Measurements from ENCODE around the gene C2CD2L. TPM values are rescaled to one million over a fixed set of nuclear protein-coding genes. Genes with fewer than 3 reads are reported as not detected.

Gene C2CD2L
- total RNA-seq, 1 experiment from 2014 or later: 9.3 TPM

DNA sequence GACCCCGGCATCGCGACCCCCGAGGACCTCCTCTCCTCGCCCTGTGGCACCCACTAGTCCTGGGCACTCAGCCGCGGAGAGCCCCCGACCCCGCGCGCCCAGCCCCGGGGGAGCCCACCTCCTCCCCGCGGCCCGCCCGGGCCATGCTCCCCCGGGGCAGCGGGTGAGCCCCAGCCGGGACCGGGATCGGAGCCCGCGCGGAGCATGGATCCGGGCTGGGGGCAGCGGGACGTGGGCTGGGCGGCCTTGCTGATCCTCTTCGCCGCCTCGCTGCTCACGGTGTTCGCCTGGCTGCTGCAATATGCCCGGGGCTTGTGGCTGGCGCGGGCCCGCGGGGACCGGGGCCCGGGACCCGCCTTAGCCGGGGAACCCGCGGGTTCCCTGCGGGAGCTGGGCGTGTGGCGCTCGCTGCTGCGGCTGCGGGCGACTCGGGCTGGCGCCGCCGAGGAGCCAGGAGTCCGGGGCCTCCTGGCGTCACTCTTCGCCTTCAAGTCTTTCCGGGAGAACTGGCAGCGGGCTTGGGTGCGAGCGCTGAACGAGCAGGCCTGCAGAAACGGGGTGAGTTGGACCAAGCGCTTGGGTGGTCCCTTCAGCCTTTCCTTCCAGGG lies 498 bp downstream of the C2CD2L start:
- peaks cover 16% of the 10 kb centered on the region for H3K79me2 ChIP-seq (ENCODE audit: low read depth)
- H3K9me2 ChIP-seq (ENCODE audit: insufficient read depth): no peaks in the 10 kb centered on the region
- TF ChIP-seq, protein P1, sequence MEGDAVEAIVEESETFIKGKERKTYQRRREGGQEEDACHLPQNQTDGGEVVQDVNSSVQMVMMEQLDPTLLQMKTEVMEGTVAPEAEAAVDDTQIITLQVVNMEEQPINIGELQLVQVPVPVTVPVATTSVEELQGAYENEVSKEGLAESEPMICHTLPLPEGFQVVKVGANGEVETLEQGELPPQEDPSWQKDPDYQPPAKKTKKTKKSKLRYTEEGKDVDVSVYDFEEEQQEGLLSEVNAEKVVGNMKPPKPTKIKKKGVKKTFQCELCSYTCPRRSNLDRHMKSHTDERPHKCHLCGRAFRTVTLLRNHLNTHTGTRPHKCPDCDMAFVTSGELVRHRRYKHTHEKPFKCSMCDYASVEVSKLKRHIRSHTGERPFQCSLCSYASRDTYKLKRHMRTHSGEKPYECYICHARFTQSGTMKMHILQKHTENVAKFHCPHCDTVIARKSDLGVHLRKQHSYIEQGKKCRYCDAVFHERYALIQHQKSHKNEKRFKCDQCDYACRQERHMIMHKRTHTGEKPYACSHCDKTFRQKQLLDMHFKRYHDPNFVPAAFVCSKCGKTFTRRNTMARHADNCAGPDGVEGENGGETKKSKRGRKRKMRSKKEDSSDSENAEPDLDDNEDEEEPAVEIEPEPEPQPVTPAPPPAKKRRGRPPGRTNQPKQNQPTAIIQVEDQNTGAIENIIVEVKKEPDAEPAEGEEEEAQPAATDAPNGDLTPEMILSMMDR (conservative IDR thresholded peaks at IDR 0.05): no peak
- TF ChIP-seq EZH2 (IDR thresholded peaks at IDR 0.05; ENCODE audit: low read depth): no peak
- intact Hi-C loops (cut with micrococcal nuclease; ENCODE audit: unreplicated experiment): loop anchor here (2.0 kb wide), 1 partner anchor 13 kb away; the partner anchor contains the start of gene HINFP
- H2AFZ ChIP-seq: peak overlapping the region; percentile 81
- ChIA-PET CTCF (interaction anchor here (0.6 to 1.2 kb wide), 3 partner anchors 22 to 231 kb away, joined by 6 to 9 read pairs (median 9); no protein-coding TSS in a partner anchor), POLR2A (ENCODE audit: unreplicated experiment) (interaction anchor here (0.6 to 1.5 kb wide), 6 partner anchors 13 to 119 kb away, joined by 3 to 8 read pairs (median 5); partner anchors contain the start of gene HINFP)
- no peaks in the 10 kb centered on the region for H3K9me3 ChIP-seq (ENCODE audit: insufficient read depth, low read depth)
- H3K4me2 ChIP-seq: peak overlapping the region; percentile 96
- peaks cover 9% of the 10 kb centered on the region; the same call in 1 of the 2 replicates for H3K36me3 ChIP-seq (ENCODE audit: low read depth)
- peaks cover 35% of the 10 kb centered on the region for H3K4me1 ChIP-seq (replicated peaks; ENCODE audit: insufficient read depth)
- H3K4me3 ChIP-seq: peak overlapping the region; percentile 90
- peak overlapping the region; percentile 45 for H3K27ac ChIP-seq
- H4K20me1 ChIP-seq (ENCODE audit: insufficient read depth): no peaks in the 10 kb centered on the region
- H3F3A ChIP-seq (ENCODE audit: insufficient read depth, low read depth): peaks cover 29% of the 10 kb centered on the region
- peak in 1 of 2 experiments; percentile 14 for DNase-seq
- BruUV-seq (replicated peaks): no TSS peak
- no peaks in the 10 kb centered on the region for H3K27me3 ChIP-seq (ENCODE audit: insufficient read depth, low read depth)

DNA sequence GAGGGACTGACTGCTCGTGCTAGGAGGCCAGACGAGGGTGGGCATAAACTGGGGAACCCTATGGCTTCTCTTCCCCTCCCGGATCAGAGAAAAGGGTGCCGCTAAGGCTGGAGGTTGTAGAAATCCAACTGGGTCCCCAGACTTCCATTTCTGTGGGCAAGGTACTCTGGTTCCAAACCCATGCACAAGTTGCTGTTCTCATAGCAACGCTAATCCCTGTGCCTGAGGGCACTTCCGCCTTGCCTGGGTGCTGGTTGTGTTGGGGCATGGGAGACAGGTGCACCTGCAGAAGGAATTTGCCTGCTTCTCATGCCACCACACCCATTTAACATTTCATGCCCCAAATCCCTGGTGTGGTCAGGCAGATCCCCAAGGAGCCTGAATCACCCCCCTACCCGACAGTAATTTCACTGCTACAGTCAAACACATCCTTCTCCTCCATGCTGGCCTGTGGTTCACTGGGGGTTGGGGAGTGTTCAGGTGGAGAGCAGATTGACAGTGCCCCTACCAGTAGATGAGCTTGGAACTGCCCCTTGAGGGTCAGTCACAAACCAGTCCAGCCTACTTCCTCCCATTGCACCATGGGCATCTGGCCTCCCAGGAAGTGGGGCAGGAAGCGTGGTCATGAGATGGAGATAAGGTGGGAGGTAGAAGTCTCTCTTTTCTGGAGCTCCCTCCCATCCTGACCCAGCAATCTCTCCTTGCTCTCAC lies 1.2 kb downstream of the C2CD2L start:
- peaks cover 23% of the 10 kb centered on the region for H3F3A ChIP-seq (ENCODE audit: insufficient read depth, low read depth)
- POLR2A ChIA-PET (ENCODE audit: unreplicated experiment): interaction anchor here (0.5 to 0.8 kb wide), 2 partner anchors 13 kb away, joined by 5 to 6 read pairs; partner anchors contain the start of gene HINFP
- H3K9me3 ChIP-seq (ENCODE audit: insufficient read depth, low read depth): no peaks in the 10 kb centered on the region
- H3K4me1 ChIP-seq (replicated peaks; ENCODE audit: insufficient read depth): peaks cover 30% of the 10 kb centered on the region
- intact Hi-C loops (cut with micrococcal nuclease; ENCODE audit: unreplicated experiment): no loop called here
- H3K27me3 ChIP-seq (ENCODE audit: insufficient read depth, low read depth): no peaks in the 10 kb centered on the region
- TF ChIP-seq EZH2 (IDR thresholded peaks at IDR 0.05; ENCODE audit: low read depth): no peak
- TF ChIP-seq, protein P1 (conservative IDR thresholded peaks at IDR 0.05): no peak
- peak overlapping the region; percentile 96 for H3K4me2 ChIP-seq
- peaks cover 16% of the 10 kb centered on the region for H3K79me2 ChIP-seq (ENCODE audit: low read depth)
- CTCF ChIA-PET: no interaction called here
- DNase-seq: peak; percentile 85 to 99
- peak overlapping the region; percentile 45 for H3K27ac ChIP-seq
- H3K36me3 ChIP-seq (ENCODE audit: low read depth): peaks cover 9% of the 10 kb centered on the region; the same call in 1 of the 2 replicates
- H3K9me2 ChIP-seq (ENCODE audit: insufficient read depth): no peaks in the 10 kb centered on the region
- no peaks in the 10 kb centered on the region for H4K20me1 ChIP-seq (ENCODE audit: insufficient read depth)
- H2AFZ ChIP-seq: peak overlapping the region; percentile 81; the same call in 1 of the 2 replicates
- TSS peak; percentile 6 for BruUV-seq (replicated peaks)
- peak overlapping the region; percentile 90 for H3K4me3 ChIP-seq

DNA sequence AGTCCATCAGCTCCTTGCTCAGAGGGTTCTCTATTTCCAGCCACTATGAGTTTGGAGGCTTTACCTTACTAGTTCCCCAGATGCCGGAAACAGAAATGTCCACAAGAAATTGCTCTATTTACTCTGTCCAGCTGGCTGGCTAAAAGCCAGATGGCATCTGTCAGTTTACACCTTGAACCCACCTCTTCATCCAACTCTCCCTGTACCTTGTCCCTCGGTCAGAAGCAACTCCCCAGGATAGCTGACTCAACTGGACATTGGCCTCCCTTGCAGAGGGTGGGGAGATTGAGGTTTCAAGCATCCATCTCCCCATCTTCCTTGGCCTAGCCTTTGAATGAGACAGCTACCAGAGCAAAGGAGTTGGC lies 1.7 kb downstream of the C2CD2L start:
- peak overlapping the region; percentile 90 for H3K4me3 ChIP-seq
- H3K36me3 ChIP-seq (ENCODE audit: low read depth): peaks cover 9% of the 10 kb centered on the region; the same call in 1 of the 2 replicates
- H3K4me2 ChIP-seq: peak overlapping the region; percentile 96
- intact Hi-C loops (cut with micrococcal nuclease; ENCODE audit: unreplicated experiment): no loop called here
- ChIA-PET POLR2A (ENCODE audit: unreplicated experiment) (no interaction called here), CTCF (no interaction called here)
- H3K27me3 ChIP-seq (ENCODE audit: insufficient read depth, low read depth): no peaks in the 10 kb centered on the region
- peaks cover 25% of the 10 kb centered on the region for H3K4me1 ChIP-seq (replicated peaks; ENCODE audit: insufficient read depth)
- no peaks in the 10 kb centered on the region for H3K9me2 ChIP-seq (ENCODE audit: insufficient read depth)
- TF ChIP-seq, protein P1 (conservative IDR thresholded peaks at IDR 0.05): no peak
- no peak for TF ChIP-seq EZH2 (IDR thresholded peaks at IDR 0.05; ENCODE audit: low read depth)
- peaks cover 16% of the 10 kb centered on the region for H3K79me2 ChIP-seq (ENCODE audit: low read depth)
- H3K9me3 ChIP-seq (ENCODE audit: insufficient read depth, low read depth): no peaks in the 10 kb centered on the region
- no peaks in the 10 kb centered on the region for H4K20me1 ChIP-seq (ENCODE audit: insufficient read depth)
- no peak for DNase-seq
- H3F3A ChIP-seq (ENCODE audit: insufficient read depth, low read depth): peaks cover 17% of the 10 kb centered on the region
- no TSS peak for BruUV-seq (replicated peaks)
- H2AFZ ChIP-seq: no peak overlapping the region
- peak overlapping the region; percentile 14; the same call in 1 of the 2 replicates for H3K27ac ChIP-seq

Data from PC-9 (cell line).